Activated CD4-positive, CD25-positive, alpha-beta regulatory T cell treated with anti-CD3 and anti-CD28 coated beads, Interleukin-2, amount 50 U/mL, for 72 hours (primary cell): Measurements from ENCODE around the gene TEX2.
A peak's percentile ranks its signal among the peaks of the same experiment; 100 is the strongest.
"Not testable (repeated sequence)": the region's sequence is repeated elsewhere in the genome, so short reads cannot be mapped to it uniquely, and the experiment has no call there.

Source experiments
- DNase-seq: peaks from one replicate; pipeline ENCODE4 v3.0.0; 2021

Gene TEX2

GRCh38 chr17:64133546-64134215 is 129.4 kb downstream of the TEX2 start:
- no peak for DNase-seq

GRCh38 chr17:64131606-64132270 is 131.3 kb downstream of the TEX2 start:
- no peak for DNase-seq

- no peak for DNase-seq
Observed at GRCh38 chr17:64130559-64131001, 132.5 kb downstream of the TEX2 start.

DNA sequence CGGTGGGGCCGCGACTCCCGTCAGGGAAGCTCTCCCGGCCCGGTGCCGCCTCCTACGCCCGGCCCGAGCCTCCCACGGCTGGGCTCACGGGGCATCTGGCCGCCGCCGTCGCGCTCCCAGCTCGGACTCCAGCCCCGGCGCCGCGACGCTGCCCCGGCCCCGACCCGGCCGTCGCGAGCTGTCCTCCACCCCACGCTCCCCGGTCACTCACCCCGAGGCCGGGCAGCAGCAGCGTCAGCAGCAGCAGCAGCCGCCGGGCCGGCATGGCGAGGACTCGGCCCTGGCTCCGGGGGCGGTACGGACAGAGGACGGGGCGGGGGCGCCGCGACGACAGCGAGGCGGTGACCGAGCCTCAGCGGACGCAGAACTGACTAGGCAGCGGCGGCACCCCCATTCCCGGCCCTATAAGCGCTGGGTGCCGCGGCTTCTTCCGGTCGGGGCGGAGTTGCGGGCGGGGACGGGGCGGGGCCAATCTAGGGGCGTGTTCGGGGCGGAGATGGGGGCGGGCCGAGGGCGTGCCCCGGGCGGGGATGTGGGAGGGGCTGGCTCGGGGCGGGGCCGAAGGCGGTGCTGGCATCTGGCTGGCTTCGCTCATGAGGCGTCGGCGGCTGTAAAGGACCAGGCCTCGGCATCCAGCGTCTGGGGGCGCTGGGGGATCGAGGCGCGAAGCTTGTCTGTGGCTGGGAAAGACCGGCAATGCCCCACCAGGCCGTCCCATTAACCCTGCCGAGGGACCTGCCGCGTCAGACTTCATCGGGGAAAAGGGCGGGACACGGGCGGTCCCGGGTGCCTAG is 133.1 kb downstream of the TEX2 start, which contains the start of gene ERN1:
Gene ERN1 (minus strand): TSS at position 380 of the 794 bp plus-strand sequence. CDS start 115 bp downstream, at position 265.
- peak; percentile 92 for DNase-seq

DNA sequence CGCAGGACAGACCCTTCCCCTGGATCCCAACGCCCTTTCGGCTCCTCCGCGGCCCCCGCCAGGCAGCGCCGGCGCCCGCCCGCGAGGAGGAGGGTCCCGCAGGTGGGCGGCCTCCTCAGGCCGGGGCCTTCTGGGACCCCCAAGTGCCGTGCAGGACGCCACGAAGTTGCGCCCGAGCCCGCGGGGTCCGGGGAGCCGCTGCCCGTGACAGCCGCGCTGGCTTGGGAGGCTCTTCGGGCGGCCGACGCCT is 133.6 kb downstream of the TEX2 start:
- no peak for DNase-seq

GRCh38 chr17:64128787-64129514 is 134.1 kb downstream of the TEX2 start:
- no peak for DNase-seq

DNA sequence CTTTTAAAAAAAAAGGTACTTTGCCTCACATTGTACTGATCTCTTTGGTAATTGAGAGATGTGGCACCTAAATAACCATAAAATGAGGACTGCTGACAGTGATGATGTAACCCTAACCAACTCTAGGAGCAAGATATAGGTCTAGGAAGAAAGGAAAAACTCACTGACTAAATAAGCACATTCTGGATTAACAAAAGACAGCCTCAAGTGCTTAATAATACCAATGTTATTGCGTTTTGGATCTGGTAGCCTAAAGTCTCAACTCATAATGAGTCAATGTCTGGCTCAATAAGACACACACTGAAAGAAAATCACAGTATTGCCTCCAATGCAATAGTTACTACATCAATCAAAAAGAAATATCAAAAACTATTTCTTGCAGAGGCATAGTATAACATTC is 136.1 kb downstream of the TEX2 start:
- DNase-seq = no peak

DNA sequence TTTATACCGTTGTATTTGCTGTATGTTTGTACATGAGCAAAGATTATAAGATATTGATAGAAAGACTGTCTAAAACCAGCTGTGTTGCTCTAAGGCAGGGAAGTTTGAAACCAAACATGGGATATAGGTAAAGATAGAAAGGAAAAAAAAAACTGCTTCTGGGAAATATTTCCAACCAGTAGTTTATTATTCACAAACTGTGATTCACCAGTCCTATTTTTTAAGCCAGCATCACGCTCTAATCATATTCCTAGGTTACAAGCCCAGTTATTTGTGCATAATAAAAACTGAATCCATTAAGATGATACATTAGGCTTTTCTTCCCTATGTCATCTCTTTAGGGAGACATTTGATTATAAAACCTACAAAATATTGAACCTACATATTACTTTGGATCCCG is 137.1 kb downstream of the TEX2 start:
- DNase-seq = no peak

DNA sequence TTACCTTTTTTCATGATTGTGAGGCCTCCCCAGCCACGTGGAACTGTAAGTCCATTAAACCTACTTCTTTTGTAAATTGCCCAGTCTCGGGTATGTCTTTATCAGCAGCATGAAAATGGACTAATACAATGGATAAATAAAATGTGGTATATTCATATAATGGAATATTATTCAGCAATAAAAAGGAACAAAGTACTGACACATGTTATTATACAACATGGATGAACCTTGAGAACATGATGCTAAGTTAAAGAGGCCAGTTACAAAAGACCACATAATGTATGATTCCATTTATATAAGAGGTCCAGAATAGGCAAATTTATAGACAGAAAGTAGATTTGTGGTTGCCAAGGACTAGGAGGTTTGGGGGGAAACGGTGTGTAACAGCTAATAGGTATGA is 138.5 kb downstream of the TEX2 start:
- no peak for DNase-seq

DNA sequence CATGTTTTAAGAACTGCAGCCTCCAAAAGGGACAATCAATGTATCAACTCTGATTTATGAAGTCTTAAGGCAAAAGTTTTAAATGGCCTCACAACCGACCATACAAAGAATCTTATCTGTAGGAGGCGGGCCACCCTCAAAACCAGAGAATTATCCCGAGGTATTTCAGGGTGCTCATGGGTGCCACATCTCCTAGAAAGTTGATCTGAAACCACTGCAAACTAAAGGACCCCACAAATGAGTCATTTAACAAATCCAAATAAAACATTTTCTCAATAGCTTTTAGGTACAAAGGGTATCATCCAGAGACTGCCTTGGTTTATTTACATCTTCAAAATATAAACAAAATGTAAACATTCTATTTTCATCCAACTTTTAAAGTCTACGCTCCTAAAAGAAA is 139.9 kb downstream of the TEX2 start:
- DNase-seq = no peak

DNA sequence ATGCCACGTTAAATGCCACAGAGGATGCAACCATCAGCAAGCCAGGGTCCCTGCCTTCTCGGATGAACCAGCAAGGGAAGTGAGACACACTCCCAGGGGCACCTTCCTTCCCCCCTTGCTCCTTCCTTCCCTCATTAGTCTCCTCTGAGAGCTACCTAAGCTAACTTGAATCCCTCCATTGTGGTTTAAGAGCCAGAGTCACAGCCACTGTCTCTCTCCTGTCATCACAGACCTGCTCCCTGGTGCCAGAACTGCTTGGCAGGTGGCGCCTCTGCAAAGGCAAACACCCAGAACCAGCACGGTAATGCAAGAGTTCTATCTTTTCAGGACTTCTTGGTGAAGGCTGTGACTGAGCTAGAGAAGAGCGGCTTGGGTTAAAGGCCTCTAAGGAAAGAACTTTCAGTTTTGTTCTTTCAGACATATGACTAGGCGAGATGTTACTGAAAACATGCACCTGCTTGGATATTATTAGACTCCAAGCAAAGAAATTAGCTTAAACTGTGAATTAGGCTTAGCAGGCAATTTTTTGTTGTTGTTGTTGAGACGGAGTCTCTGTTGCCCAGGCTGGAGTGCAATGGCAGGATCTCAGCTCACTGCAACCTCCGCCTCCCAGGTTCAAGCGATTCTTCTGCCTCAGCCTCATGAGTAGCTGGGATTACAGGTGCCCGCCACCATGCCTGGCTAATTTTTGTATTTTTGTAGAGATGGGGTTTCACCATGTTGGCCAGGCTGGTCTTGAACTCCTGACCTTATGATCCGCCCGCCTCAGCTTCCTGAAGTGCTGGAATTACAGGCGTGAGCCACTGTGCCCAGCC is 141.9 kb downstream of the TEX2 start:
- DNase-seq = not testable (repeated sequence)

- DNase-seq = no peak
Observed at GRCh38 chr17:64120159-64120810, 142.8 kb downstream of the TEX2 start.

DNA sequence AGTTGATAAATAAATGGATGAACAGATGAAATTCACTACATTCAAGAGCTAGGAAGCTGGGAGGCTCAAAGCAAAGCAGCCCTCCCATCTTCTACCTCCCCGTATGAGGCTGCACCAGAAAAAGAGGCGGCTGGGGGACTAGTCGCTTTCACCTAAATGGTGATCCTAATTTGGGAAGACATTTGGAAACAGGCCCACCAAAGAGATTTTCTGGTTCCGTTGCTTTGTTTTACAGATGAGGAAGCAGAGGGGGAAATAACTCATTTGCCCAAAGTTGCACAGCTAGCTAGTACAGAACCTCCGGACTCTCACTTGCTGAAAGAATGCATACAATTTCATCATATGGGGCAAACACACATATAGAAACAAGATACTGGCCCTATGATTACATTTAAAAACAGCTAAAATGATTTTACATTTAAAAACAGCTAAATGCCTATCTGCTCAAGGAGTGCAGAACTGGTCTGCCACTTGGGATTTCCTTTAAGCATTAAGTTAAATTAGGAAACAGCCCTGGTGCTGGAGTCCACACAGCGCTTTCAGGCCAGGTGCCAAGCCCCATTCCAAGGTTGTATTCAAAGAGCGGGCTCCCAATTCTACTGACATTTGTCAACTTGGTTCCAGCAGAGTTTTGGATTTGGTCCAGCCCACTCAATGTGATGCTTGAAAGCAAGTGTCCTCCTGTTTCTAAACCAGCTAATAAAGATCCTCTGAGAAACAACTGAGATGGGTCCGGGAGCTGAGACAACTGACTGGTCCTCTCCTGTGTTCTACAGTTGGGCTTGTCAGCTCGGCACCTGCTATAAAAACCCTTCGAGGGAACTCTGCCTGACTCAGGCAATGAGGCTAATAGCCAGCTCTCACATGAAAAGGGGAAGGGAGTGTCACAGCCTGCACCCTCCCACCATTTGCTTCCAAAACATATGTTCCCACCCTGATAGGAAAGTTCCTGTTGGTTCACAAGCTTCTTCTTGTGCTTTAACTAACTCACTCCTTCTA is 144.8 kb downstream of the TEX2 start:
- DNase-seq = no peak

DNA sequence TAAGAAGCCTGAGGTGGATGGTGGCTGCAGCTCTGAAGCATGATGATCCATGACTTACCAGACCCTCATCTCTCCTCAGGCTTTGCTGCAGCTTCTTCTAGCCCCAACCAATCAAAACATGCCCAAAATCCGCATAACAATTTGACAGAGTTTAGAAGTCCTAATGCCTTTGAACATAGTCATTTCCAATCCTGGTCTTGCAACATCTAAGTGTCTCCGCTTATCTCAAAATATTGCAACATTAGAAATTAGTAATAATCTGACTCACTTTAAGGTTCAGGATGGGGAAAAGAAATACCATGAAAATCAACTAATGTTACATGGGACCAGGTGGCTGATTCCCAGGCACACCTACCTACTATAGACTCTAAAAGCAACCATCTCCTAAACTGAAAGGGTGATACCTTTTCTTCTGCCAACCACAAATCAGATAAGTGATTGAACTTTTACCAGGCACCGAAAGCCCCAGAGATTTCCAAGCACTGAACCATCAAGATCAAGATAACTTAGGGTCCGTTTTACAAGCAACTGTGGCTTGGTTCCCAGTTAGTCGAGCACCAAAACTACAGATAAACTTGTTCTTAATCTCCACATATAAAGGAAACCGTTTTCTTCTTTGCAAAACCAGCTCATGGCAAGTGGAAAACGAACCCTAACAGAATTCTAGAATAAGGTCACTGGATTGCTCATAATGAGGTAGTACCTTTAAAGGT is 147.1 kb downstream of the TEX2 start:
- no peak for DNase-seq

DNA sequence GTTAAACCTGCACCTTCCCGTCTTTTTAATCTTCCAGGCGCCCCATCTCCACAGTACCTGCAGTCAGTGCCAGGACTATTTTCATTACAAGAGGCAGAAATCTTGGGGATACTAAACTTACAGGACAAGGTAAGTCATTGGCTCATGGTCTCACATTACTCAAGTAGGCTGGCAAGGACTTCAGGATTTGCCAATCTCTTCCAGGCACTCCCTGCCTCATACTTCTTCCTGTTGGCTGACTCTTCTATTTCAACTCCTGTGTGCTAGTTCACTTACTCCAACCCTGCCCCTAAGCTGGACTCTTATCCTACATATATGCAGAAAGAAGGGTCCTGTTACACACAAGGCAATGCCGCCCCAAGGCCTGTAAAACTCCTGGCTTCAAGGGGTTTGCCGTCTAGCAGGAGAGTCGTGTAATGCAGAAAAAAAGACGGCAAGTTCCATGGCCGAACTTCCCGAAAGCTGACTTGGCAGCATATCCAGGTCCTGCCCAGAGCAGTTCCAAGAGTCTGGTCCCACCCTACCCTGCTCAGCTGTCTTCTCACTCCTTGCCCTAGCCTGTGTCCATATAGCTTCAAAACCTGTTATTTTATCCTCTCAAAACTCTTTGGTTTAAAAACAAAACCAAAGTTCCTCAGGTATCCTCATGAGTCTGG is 147.9 kb downstream of the TEX2 start:
- no peak for DNase-seq

GRCh38 chr17:64113006-64113405 is 150.1 kb downstream of the TEX2 start:
- DNase-seq = no peak

DNA sequence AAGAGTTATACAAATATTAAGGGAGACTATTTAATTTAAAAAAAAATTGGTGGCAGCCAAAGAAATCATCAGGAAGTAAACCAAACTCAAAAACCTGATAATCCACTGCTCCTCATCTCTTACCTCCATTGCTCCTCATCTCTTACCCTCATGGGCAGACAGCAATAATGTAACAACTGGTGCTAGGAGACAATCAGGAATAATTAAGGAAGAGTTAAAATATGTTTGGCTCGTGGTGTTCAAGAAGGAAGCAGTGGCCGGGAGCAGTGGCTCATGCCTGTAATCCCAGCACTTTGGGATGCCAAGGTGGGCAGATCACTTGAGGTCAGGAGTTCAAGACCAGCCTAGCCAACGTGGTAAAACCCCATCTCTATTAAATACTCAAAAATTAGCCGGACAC is 151.2 kb downstream of the TEX2 start:
- DNase-seq = no peak

GRCh38 chr17:64110379-64111152 is 152.5 kb downstream of the TEX2 start:
- no peak for DNase-seq

DNA sequence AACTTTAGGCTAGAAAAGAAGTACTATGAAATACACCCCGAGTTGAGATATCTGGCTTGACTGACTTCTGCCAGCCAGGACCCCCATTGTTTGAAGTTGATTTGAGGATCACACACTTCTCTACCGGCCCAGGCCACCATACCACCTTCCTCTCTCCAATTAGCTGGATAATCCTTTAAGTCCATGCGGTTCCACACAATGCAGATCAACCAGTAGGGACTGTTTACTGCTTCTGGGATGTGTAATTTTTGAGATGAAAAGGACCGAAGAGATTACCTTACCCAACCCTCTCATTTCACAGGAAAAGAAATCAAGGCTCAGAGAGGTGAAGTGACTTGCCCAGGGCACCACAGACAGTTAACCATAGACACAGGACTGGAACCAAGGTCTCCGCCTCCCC is 153.7 kb downstream of the TEX2 start:
- no peak for DNase-seq
